OCI-LY3 (cell line): ENCODE data around the gene UGT1A10.

Source experiments
- H2AFZ ChIP-seq: fragments of 200-600, 300-600 bp; shearing (Covaris generic); 2 replicates; pipeline ENCODE4 v1.6.0; 2014; ENCODE audit warnings: antibody characterized with exemption, low read depth, low read length
- H3K27ac ChIP-seq: fragments of 200-600, 300-600 bp; sonication (generic); 2 replicates; pipeline ENCODE4 v1.5.1; 2014; ENCODE audit warnings: mild to moderate bottlenecking, low read length, moderate library complexity, mixed read lengths
- H3K27me3 ChIP-seq: fragments of 200-600, 300-600 bp; sonication (generic); 2 replicates; pipeline ENCODE4 v1.6.1; 2014; ENCODE audit warnings: low read depth, low read length, mixed read lengths
- H3K36me3 ChIP-seq: fragments of 200-600, 300-600 bp; sonication (generic); replicated peaks from 2 replicates; pipeline ENCODE3; 2014; ENCODE audit warnings: low read depth, low read length, mixed read lengths
- H3K4me1 ChIP-seq: fragments of 300-600, 200-600 bp; sonication (generic); 2 replicates; pipeline ENCODE4 v1.6.1; 2014; ENCODE audit warnings: low read length, mixed read lengths
- H3K4me2 ChIP-seq: fragments of 200-600, 300-600 bp; sonication (generic); 2 replicates; pipeline ENCODE4 v1.6.1; 2014; ENCODE audit warnings: low read length, mixed read lengths
- H3K4me3 ChIP-seq: fragments of 300-600, 200-600 bp; sonication (generic); 2 replicates; pipeline ENCODE4 v1.5.1; 2014; ENCODE audit warnings: antibody characterized with exemption, mild to moderate bottlenecking, low read length, moderate library complexity
- H3K79me2 ChIP-seq: fragments of 300-600, 200-600 bp; shearing (Covaris generic); 2 replicates; pipeline ENCODE4 v1.6.1; 2014; ENCODE audit warnings: mild to moderate bottlenecking, low read length, mixed read lengths
- H3K9ac ChIP-seq: fragments of 300-600, 200-600 bp; shearing (Covaris generic); 2 replicates; pipeline ENCODE4 v1.6.0; 2014; ENCODE audit warnings: mild to moderate bottlenecking, low read length, moderate library complexity
- H3K9me3 ChIP-seq: fragments of 200-600, 300-600 bp; shearing (Covaris generic); 2 replicates; pipeline ENCODE4 v1.6.1; 2014; ENCODE audit warnings: low read length, mixed read lengths; ENCODE audit not compliant: insufficient read depth
- H4K20me1 ChIP-seq: fragments of 200-600, 300-600 bp; sonication (generic); 2 replicates; pipeline ENCODE4 v1.6.1; 2016; ENCODE audit warnings: low read length, mixed read lengths; ENCODE audit not compliant: insufficient read depth
- CTCF ChIP-seq: fragments of 200-600, 300-600 bp; sonication (generic); IDR thresholded peaks from 2 replicates; pipeline ENCODE4 v1.5.1; 2014; ENCODE audit warnings: antibody characterized with exemption, low read length, low read depth
- EZH2phosphoT487 ChIP-seq: fragments of 200-600 bp; shearing (Covaris generic); IDR thresholded peaks from 2 replicates; pipeline ENCODE4 v1.6.1; 2018; ENCODE audit warnings: antibody characterized with exemption, mixed run types, low read depth

Gene UGT1A10

GRCh38 chr2:233817361-233817911 lies 181.2 kb downstream of the UGT1A10 start:
- Histone ChIP-seq H3K9me3 (no peaks in the 10 kb centered on the region), H3K27me3 (no peaks in the 10 kb centered on the region), H3K79me2 (no peaks in the 10 kb centered on the region), H3K36me3 (no peaks in the 10 kb centered on the region), H3K27ac (no peak overlapping the region), H4K20me1 (no peaks in the 10 kb centered on the region), H3K4me1 (no peaks in the 10 kb centered on the region), H3K4me2 (no peak overlapping the region), H2AFZ (no peak overlapping the region), H3K9ac (no peak overlapping the region), H3K4me3 (no peak overlapping the region)
- no peak for TF ChIP-seq EZH2phosphoT487
- TF ChIP-seq CTCF = no peak

DNA sequence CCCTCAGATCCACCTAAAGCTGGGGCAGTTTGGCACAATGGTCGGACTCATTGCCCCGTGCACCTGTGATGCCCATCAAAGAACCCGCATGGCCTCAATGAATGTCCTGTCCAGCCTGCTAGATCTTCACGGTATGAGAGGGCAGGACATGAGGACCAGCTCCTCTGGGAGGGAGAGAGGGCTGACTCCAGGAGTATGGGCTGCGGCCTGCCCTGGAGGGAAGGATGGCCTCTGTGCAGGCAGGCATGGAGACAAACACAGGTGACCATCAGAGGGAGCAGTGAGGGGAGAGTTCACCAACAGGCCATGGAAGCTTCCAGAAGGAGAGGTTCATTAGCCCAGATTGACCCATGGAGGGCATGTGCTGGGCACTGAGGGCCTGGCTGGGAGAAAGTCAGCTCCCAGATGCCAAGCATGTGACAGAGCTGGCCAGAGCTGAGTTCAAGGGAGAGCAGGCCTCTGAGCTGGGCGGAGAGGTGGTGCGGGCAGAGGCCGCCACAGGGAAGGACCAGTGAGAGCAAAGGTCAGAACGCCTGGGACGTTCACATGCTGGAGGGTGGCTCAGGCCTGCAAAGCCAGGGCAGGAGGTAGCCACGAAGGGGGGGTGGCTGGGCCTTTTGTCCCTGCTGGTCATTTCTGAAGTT lies 181.9 kb downstream of the UGT1A10 start:
- Histone ChIP-seq H3K27ac (no peak overlapping the region), H3K27me3 (no peaks in the 10 kb centered on the region), H3K79me2 (no peaks in the 10 kb centered on the region), H3K4me3 (no peak overlapping the region), H3K9me3 (no peaks in the 10 kb centered on the region), H4K20me1 (no peaks in the 10 kb centered on the region), H3K4me1 (no peaks in the 10 kb centered on the region), H3K4me2 (no peak overlapping the region), H3K9ac (no peak overlapping the region), H2AFZ (no peak overlapping the region), H3K36me3 (no peaks in the 10 kb centered on the region)
- TF ChIP-seq EZH2phosphoT487 = no peak
- no peak for TF ChIP-seq CTCF

DNA sequence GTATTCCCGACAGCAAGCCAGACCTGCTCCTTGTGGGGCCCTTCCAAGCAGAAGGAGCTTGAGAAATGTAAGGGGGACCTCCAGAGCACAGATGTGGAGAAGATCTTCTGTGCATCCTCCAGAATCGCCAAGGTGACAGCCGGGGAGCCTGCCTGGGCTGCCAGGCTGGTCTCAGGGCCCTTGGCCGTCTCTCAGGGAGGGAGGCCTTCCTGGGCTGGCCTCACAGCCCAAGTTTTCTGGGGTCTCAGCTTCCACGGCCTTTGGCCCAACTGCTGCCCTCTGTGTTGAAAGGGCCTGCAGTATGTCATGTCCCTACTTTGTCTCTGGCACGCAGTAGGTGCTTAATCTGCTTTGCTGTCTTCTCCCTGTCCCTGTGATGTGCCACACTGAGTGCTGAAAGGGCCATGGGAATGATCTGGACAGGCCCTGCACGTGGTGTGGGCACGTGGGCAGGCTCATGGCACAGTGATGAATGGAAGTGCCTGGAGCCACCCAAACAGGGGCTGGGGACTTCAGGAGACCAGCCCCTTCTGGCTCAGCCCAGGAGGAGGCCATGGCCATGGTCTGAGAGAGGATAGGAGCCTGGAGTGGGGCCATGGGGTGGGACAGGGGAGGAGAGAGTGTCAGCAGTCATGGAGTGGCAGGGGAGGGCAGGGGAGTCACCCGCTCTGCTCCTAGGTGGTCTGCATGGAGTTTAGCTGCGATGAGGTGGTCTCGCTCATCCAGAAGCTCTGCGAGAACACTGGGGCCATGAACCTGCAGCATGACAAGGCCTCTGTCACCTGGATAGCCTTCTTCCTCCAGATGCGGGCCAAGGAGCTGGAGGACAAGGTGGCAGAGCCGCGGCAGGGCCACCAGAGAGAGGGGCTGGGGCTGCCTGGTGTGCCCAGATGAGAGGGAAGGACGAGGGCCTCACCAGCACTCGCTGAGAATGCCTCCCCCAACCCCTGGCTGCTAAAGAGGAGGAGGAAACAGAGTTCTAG lies 182.7 kb downstream of the UGT1A10 start:
- TF ChIP-seq CTCF (no peak), EZH2phosphoT487 (no peak)
- Histone ChIP-seq H3K36me3 (no peaks in the 10 kb centered on the region), H4K20me1 (no peaks in the 10 kb centered on the region)

More for the DNA sequence above, 182.7 kb downstream of the UGT1A10 start:
- Histone ChIP-seq H3K4me1 (no peaks in the 10 kb centered on the region), H3K9ac (no peak overlapping the region), H3K4me3 (no peak overlapping the region), H3K4me2 (no peak overlapping the region), H3K9me3 (no peaks in the 10 kb centered on the region), H3K79me2 (no peaks in the 10 kb centered on the region), H2AFZ (no peak overlapping the region), H3K27ac (no peak overlapping the region), H3K27me3 (no peaks in the 10 kb centered on the region)
